ENCODE results near the gene ANO2. TPM values are rescaled to one million over a fixed set of nuclear protein-coding genes. Genes with fewer than 3 reads are reported as not detected.
A peak's percentile ranks its signal among the peaks of the same experiment; 100 is the strongest.

Gene ANO2
- total and polyA plus RNA-seq, 4 donors: 0.03 to 0.25 (median 0.15) TPM

DNA sequence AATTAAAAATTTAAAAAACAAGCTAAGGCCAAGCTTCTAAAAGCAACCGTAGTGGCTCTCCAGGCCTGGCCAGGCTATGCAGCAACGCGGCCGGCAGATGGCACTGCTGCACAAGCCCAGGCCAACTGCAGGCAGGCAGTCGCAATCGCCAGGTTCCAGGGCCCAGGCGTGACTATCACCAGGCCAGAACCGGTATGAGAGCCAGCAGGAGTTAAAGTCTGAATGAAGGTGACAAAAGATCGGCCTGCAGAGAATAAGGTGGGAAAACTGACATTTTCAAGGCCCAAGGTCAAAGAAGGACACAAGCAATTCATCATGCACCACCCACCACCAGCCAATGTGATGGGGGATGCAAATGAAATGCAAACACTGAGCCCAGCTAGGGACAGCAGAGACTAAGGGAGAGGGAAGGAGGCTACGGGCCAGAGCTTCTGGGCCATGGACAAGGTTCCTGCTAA, 43.6 kb upstream of the ANO2 start (continued):
- TF ChIP-seq, protein P1, sequence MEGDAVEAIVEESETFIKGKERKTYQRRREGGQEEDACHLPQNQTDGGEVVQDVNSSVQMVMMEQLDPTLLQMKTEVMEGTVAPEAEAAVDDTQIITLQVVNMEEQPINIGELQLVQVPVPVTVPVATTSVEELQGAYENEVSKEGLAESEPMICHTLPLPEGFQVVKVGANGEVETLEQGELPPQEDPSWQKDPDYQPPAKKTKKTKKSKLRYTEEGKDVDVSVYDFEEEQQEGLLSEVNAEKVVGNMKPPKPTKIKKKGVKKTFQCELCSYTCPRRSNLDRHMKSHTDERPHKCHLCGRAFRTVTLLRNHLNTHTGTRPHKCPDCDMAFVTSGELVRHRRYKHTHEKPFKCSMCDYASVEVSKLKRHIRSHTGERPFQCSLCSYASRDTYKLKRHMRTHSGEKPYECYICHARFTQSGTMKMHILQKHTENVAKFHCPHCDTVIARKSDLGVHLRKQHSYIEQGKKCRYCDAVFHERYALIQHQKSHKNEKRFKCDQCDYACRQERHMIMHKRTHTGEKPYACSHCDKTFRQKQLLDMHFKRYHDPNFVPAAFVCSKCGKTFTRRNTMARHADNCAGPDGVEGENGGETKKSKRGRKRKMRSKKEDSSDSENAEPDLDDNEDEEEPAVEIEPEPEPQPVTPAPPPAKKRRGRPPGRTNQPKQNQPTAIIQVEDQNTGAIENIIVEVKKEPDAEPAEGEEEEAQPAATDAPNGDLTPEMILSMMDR (IDR thresholded peaks at IDR 0.05; ENCODE audit: low read depth, low read length, missing input control): peak; percentile 96
- TF ChIP-seq, protein P2, sequence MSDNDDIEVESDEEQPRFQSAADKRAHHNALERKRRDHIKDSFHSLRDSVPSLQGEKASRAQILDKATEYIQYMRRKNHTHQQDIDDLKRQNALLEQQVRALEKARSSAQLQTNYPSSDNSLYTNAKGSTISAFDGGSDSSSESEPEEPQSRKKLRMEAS (IDR thresholded peaks at IDR 0.05): no peak

DNA sequence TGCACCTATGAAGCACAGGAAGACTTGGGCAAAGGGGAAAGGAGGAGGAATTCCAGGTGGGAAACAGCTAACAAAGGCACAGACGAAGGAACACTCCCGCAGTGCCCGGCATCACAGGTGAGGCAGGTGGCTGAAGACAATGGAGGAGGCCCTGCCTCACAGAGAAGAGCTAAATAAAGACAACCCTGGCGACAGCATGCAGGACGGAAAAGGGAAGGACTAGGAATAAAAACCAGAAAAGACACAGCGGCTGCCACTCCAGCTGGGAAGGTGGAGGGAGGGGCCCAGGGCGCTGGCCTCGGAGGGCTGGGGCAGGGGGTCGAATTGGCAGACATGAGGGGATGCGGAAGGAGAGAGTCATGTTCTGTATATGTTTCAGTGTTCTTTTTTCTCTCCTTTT, 43.0 kb upstream of the ANO2 start:
- no peaks in the 10 kb centered on the region for H3K27me3 ChIP-seq (ENCODE audit: control insufficient read depth in 4 of 4, insufficient read depth in 4 of 4, low read length in 3 of 4)
- no peak overlapping the region for H3K27ac ChIP-seq (ENCODE audit: low read depth in 1 of 2, low read length in 2 of 2)
- H3K9ac ChIP-seq (ENCODE audit: low read depth in 1 of 2, low read length in 2 of 2): no peak overlapping the region
- H3K4me1 ChIP-seq (ENCODE audit: control insufficient read depth in 4 of 4, insufficient read depth in 4 of 4, low read length in 3 of 4): peaks cover 0 to 4% (median 0%) of the 10 kb centered on the region in 4 donors
- H3K9me3 ChIP-seq (ENCODE audit: control insufficient read depth in 4 of 4, low read length in 3 of 4): no peaks in the 10 kb centered on the region
- WGBS: 62% methylated on average over 10 of the region's 10 CpGs
- no peaks in the 10 kb centered on the region for H3K36me3 ChIP-seq (ENCODE audit: control insufficient read depth in 4 of 4, insufficient read depth in 3 of 4, low read depth in 1 of 4, low read length in 3 of 4)
- no peak for DNase-seq (ENCODE audit: low spot score)
- TF ChIP-seq HNF4A (conservative IDR thresholded peaks at IDR 0.05) (no peak), EGR1 (IDR thresholded peaks at IDR 0.05; ENCODE audit: low read depth in 2 of 2) (no peak), FOXA1 (IDR thresholded peaks at IDR 0.05) (no peak), TAF1 (conservative IDR thresholded peaks at IDR 0.05) (no peak), JUND (IDR thresholded peaks at IDR 0.05) (no peak), RAD21 (IDR thresholded peaks at IDR 0.05) (no peak), FOXA2 (IDR thresholded peaks at IDR 0.05) (no peak), GABPA (IDR thresholded peaks at IDR 0.05 in 1 of 2, conservative IDR thresholded peaks at IDR 0.05 in 1 of 2) (no peak), YY1 (IDR thresholded peaks at IDR 0.05) (no peak), NR2F2 (IDR thresholded peaks at IDR 0.05) (no peak), SP1 (IDR thresholded peaks at IDR 0.05) (no peak)
- TF ChIP-seq, protein P2 (IDR thresholded peaks at IDR 0.05): no peak
- TF ChIP-seq, protein P3, sequence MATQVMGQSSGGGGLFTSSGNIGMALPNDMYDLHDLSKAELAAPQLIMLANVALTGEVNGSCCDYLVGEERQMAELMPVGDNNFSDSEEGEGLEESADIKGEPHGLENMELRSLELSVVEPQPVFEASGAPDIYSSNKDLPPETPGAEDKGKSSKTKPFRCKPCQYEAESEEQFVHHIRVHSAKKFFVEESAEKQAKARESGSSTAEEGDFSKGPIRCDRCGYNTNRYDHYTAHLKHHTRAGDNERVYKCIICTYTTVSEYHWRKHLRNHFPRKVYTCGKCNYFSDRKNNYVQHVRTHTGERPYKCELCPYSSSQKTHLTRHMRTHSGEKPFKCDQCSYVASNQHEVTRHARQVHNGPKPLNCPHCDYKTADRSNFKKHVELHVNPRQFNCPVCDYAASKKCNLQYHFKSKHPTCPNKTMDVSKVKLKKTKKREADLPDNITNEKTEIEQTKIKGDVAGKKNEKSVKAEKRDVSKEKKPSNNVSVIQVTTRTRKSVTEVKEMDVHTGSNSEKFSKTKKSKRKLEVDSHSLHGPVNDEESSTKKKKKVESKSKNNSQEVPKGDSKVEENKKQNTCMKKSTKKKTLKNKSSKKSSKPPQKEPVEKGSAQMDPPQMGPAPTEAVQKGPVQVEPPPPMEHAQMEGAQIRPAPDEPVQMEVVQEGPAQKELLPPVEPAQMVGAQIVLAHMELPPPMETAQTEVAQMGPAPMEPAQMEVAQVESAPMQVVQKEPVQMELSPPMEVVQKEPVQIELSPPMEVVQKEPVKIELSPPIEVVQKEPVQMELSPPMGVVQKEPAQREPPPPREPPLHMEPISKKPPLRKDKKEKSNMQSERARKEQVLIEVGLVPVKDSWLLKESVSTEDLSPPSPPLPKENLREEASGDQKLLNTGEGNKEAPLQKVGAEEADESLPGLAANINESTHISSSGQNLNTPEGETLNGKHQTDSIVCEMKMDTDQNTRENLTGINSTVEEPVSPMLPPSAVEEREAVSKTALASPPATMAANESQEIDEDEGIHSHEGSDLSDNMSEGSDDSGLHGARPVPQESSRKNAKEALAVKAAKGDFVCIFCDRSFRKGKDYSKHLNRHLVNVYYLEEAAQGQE (IDR thresholded peaks at IDR 0.05): no peak
- TF ChIP-seq, protein P4, sequence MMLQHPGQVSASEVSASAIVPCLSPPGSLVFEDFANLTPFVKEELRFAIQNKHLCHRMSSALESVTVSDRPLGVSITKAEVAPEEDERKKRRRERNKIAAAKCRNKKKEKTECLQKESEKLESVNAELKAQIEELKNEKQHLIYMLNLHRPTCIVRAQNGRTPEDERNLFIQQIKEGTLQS (IDR thresholded peaks at IDR 0.05): no peak
- no peak overlapping the region for H3K4me3 ChIP-seq (ENCODE audit: low read depth in 1 of 3, low read length in 3 of 3)

DNA sequence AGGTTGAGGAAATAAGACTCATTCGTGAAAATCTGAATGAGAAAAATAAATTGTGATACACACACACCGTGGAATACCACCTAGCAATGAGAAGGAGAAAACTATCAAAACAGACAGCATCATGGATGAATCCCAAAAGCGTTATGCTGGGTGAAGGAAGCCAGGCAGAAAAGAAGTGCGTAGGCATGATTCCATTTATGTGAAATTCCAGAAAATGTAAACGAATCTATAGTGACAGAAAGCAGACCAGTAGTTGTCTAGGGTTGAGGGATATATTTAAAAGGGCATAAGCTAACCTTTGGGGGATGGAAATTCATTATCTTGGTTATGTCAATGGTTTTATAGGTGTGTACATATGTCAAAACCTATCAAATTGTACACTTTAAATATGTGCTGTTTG, 42.5 kb upstream of the ANO2 start:
- H3K36me3 ChIP-seq (ENCODE audit: control insufficient read depth in 4 of 4, insufficient read depth in 3 of 4, low read depth in 1 of 4, low read length in 3 of 4): no peaks in the 10 kb centered on the region
- H3K4me3 ChIP-seq (ENCODE audit: low read depth in 1 of 3, low read length in 3 of 3): no peak overlapping the region
- WGBS: 84% methylated on average over 5 of the region's 5 CpGs
- H3K27me3 ChIP-seq (ENCODE audit: control insufficient read depth in 4 of 4, insufficient read depth in 4 of 4, low read length in 3 of 4): no peaks in the 10 kb centered on the region
- DNase-seq (ENCODE audit: low spot score): no peak
- H3K9me3 ChIP-seq (ENCODE audit: control insufficient read depth in 4 of 4, low read length in 3 of 4): no peaks in the 10 kb centered on the region
- TF ChIP-seq, protein P2 (IDR thresholded peaks at IDR 0.05): no peak
- TF ChIP-seq, protein P5, sequence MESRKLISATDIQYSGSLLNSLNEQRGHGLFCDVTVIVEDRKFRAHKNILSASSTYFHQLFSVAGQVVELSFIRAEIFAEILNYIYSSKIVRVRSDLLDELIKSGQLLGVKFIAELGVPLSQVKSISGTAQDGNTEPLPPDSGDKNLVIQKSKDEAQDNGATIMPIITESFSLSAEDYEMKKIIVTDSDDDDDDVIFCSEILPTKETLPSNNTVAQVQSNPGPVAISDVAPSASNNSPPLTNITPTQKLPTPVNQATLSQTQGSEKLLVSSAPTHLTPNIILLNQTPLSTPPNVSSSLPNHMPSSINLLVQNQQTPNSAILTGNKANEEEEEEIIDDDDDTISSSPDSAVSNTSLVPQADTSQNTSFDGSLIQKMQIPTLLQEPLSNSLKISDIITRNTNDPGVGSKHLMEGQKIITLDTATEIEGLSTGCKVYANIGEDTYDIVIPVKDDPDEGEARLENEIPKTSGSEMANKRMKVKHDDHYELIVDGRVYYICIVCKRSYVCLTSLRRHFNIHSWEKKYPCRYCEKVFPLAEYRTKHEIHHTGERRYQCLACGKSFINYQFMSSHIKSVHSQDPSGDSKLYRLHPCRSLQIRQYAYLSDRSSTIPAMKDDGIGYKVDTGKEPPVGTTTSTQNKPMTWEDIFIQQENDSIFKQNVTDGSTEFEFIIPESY (IDR thresholded peaks at IDR 0.05): no peak
- no peak for TF ChIP-seq NR2F2 (IDR thresholded peaks at IDR 0.05)
- no peak for TF ChIP-seq JUND (IDR thresholded peaks at IDR 0.05)
- no peak for TF ChIP-seq RAD21 (IDR thresholded peaks at IDR 0.05)
- TF ChIP-seq, protein P1 (IDR thresholded peaks at IDR 0.05; ENCODE audit: low read depth, low read length, missing input control): no peak
- TF ChIP-seq EGR1 (IDR thresholded peaks at IDR 0.05; ENCODE audit: low read depth in 2 of 2): no peak
- no peak for TF ChIP-seq HNF4G (IDR thresholded peaks at IDR 0.05)
- no peak overlapping the region for H3K9ac ChIP-seq (ENCODE audit: low read depth in 1 of 2, low read length in 2 of 2)
- H3K4me1 ChIP-seq (ENCODE audit: control insufficient read depth in 4 of 4, insufficient read depth in 4 of 4, low read length in 3 of 4): peaks cover 0 to 4% (median 0%) of the 10 kb centered on the region in 4 donors
- no peak overlapping the region for H3K27ac ChIP-seq (ENCODE audit: low read depth in 1 of 2, low read length in 2 of 2)

All from liver (tissue), 9 donors.